Measurements from ENCODE around the gene ZNF888.

ZNF888 gene

DNA sequence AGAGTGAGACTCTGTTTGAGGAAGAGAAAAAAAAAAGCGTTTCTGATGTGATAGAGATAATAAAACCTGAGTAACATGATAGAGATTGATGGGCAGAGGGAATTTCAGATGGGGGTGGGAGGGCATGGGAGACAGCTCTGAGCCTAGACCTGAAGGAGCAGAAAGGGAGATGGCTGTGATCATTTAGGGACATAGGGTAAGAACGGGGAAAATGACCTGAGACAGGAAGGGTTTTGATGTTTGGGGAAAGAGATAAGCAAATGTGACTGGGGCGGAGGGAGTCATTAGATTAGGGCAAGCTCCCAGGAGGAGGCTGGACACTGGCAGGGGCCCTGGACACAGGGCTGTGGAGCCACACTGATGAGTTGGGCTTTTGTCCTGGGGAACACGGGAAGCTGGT lies 31.9 kb downstream of the ZNF888 start:
- Histone ChIP-seq H3K4me3 (ENCODE audit: low read length) (no peak overlapping the region), H3K27me3 (ENCODE audit: control insufficient read depth, low read length) (no peaks in the 10 kb centered on the region), H3K4me2 (ENCODE audit: low read length) (no peak overlapping the region), H3K27ac (ENCODE audit: low read depth, low read length) (no peak overlapping the region), H4K20me1 (ENCODE audit: control insufficient read depth, insufficient read depth, low read depth, low read length) (no peaks in the 10 kb centered on the region), H3K4me1 (ENCODE audit: control insufficient read depth, low read length) (peaks cover under 1% of the 10 kb centered on the region; the same call in 1 of the 2 replicates), H3F3A (ENCODE audit: control insufficient read depth, insufficient read depth) (no peaks in the 10 kb centered on the region), H3K9me3 (ENCODE audit: control insufficient read depth, insufficient read depth, low read length) (no peaks in the 10 kb centered on the region), H3K79me2 (ENCODE audit: control insufficient read depth, low read length) (peaks cover 28% of the 10 kb centered on the region), H3K9me2 (replicated peaks; ENCODE audit: control insufficient read depth, low read length) (no peaks in the 10 kb centered on the region), H3K36me3 (ENCODE audit: control insufficient read depth, low read length) (peaks cover 37% of the 10 kb centered on the region)
- no peak for TF ChIP-seq EZH2phosphoT487 (IDR thresholded peaks at IDR 0.05; ENCODE audit: borderline replicate concordance, low read length)
- TF ChIP-seq, protein P1, sequence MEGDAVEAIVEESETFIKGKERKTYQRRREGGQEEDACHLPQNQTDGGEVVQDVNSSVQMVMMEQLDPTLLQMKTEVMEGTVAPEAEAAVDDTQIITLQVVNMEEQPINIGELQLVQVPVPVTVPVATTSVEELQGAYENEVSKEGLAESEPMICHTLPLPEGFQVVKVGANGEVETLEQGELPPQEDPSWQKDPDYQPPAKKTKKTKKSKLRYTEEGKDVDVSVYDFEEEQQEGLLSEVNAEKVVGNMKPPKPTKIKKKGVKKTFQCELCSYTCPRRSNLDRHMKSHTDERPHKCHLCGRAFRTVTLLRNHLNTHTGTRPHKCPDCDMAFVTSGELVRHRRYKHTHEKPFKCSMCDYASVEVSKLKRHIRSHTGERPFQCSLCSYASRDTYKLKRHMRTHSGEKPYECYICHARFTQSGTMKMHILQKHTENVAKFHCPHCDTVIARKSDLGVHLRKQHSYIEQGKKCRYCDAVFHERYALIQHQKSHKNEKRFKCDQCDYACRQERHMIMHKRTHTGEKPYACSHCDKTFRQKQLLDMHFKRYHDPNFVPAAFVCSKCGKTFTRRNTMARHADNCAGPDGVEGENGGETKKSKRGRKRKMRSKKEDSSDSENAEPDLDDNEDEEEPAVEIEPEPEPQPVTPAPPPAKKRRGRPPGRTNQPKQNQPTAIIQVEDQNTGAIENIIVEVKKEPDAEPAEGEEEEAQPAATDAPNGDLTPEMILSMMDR (IDR thresholded peaks at IDR 0.05; ENCODE audit: low read depth, low read length, poor library complexity, severe bottlenecking): no peak

DNA sequence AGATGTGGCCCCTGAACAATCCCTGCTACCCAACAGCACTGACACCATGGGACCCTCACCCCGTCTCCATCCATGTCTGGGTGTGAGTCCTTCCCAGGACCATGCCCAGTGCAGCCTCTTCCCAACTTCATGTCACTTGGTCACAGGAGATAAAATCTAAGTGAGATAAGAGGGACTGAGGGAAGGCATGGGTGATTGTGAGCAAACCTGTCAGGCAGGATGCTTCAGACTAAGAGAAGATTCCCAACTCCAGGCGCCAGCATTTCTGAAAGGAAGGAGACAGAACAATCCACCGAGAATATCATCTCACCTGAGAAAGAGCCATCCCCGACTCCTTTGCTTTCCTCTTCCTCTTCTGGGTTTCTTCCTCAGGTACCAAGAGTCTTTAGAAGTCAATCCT lies 33.3 kb downstream of the ZNF888 start:
- Histone ChIP-seq H3K27me3 (ENCODE audit: control insufficient read depth, low read length) (no peaks in the 10 kb centered on the region), H3K27ac (ENCODE audit: low read depth, low read length) (no peak overlapping the region), H3K79me2 (ENCODE audit: control insufficient read depth, low read length) (peaks cover 16% of the 10 kb centered on the region), H3K4me2 (ENCODE audit: low read length) (no peak overlapping the region), H3K9me2 (replicated peaks; ENCODE audit: control insufficient read depth, low read length) (no peaks in the 10 kb centered on the region), H3K9me3 (ENCODE audit: control insufficient read depth, insufficient read depth, low read length) (no peaks in the 10 kb centered on the region), H3K4me3 (ENCODE audit: low read length) (no peak overlapping the region), H4K20me1 (ENCODE audit: control insufficient read depth, insufficient read depth, low read depth, low read length) (no peaks in the 10 kb centered on the region), H3K36me3 (ENCODE audit: control insufficient read depth, low read length) (peaks cover 36% of the 10 kb centered on the region), H3F3A (ENCODE audit: control insufficient read depth, insufficient read depth) (no peaks in the 10 kb centered on the region), H3K4me1 (ENCODE audit: control insufficient read depth, low read length) (no peaks in the 10 kb centered on the region)
- TF ChIP-seq, protein P1 (IDR thresholded peaks at IDR 0.05; ENCODE audit: low read depth, low read length, poor library complexity, severe bottlenecking): no peak
- no peak for TF ChIP-seq EZH2phosphoT487 (IDR thresholded peaks at IDR 0.05; ENCODE audit: borderline replicate concordance, low read length)

DNA sequence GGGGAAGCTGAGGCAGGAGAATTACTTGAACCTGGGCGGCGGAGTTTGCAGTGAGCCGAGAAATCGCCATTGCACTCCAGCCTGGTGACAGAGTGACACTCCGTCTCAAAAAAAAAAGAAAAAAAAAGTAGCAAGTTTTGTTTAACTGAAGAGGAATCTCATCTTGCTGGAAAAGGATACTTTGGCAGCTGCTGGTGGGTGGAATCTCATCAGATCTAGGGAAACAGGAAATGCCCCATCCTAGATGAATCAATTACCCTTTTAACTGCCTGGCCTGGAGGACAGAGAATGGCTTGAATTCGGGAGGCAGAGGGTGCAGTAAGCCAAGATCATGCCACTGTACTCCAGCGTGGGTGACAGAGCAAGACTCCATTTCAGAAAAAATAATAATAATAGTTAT lies 34.2 kb downstream of the ZNF888 start:
- Histone ChIP-seq H3K36me3 (ENCODE audit: control insufficient read depth, low read length) (peaks cover 44% of the 10 kb centered on the region), H3K4me1 (ENCODE audit: control insufficient read depth, low read length) (no peaks in the 10 kb centered on the region), H3F3A (ENCODE audit: control insufficient read depth, insufficient read depth) (no peaks in the 10 kb centered on the region)

More for the DNA sequence above, 34.2 kb downstream of the ZNF888 start:
- Histone ChIP-seq H3K27ac (ENCODE audit: low read depth, low read length) (no peak overlapping the region), H3K79me2 (ENCODE audit: control insufficient read depth, low read length) (peaks cover 8% of the 10 kb centered on the region), H4K20me1 (ENCODE audit: control insufficient read depth, insufficient read depth, low read depth, low read length) (no peaks in the 10 kb centered on the region), H3K27me3 (ENCODE audit: control insufficient read depth, low read length) (no peaks in the 10 kb centered on the region), H3K9me3 (ENCODE audit: control insufficient read depth, insufficient read depth, low read length) (peaks cover 6% of the 10 kb centered on the region; the same call in 1 of the 2 replicates), H3K9me2 (replicated peaks; ENCODE audit: control insufficient read depth, low read length) (no peaks in the 10 kb centered on the region), H3K4me3 (ENCODE audit: low read length) (no peak overlapping the region), H3K4me2 (ENCODE audit: low read length) (no peak overlapping the region)
- TF ChIP-seq, protein P1 (IDR thresholded peaks at IDR 0.05; ENCODE audit: low read depth, low read length, poor library complexity, severe bottlenecking): no peak
- TF ChIP-seq EZH2phosphoT487 (IDR thresholded peaks at IDR 0.05; ENCODE audit: borderline replicate concordance, low read length): no peak
